Karpas-422 (cell line): ENCODE measurements around the gene PTCD3. TPM values are rescaled to one million over a fixed set of nuclear protein-coding genes. Genes with fewer than 3 reads are reported as not detected.

Experiments used
- DNase-seq: peaks from one replicate; pipeline ENCODE4 v3.0.0-alpha.2; 2015
- H2AFZ ChIP-seq: fragments of 200-600 bp; sonication (generic); 2 replicates; pipeline ENCODE4 v1.6.1; 2014; ENCODE audit warnings: antibody characterized with exemption, low read length, mixed read lengths
- H3K27ac ChIP-seq: fragments of 200-600 bp; sonication (generic); 2 replicates; pipeline ENCODE4 v1.5.1; 2014; ENCODE audit warnings: mild to moderate bottlenecking, low read length, moderate library complexity
- H3K27me3 ChIP-seq: fragments of 200-600 bp; sonication (generic); 2 replicates; pipeline ENCODE4 v1.6.1; 2014; ENCODE audit warnings: low read length, mixed read lengths
- H3K36me3 ChIP-seq: fragments of 200-600 bp; sonication (generic); 2 replicates; pipeline ENCODE4 v1.6.1; 2014; ENCODE audit warnings: low read length, mixed read lengths; ENCODE audit not compliant: insufficient read depth
- H3K4me1 ChIP-seq: fragments of 200-600 bp; sonication (generic); 2 replicates; pipeline ENCODE4 v1.6.1; 2014; ENCODE audit warnings: mild to moderate bottlenecking, low read length, mixed read lengths
- H3K4me2 ChIP-seq: fragments of 200-600 bp; sonication (generic); 2 replicates; pipeline ENCODE4 v1.6.1; 2014; ENCODE audit warnings: low read length, low read depth, mild to moderate bottlenecking; ENCODE audit not compliant: poor library complexity, severe bottlenecking
- H3K4me3 ChIP-seq: fragments of 200-600 bp; sonication (generic); 2 replicates; pipeline ENCODE4 v1.5.1; 2014; ENCODE audit warnings: mild to moderate bottlenecking, antibody characterized with exemption, low read length, mixed read lengths
- H3K79me2 ChIP-seq: fragments of 200-600 bp; sonication (generic); 2 replicates; pipeline ENCODE4 v1.6.1; 2014; ENCODE audit warnings: mild to moderate bottlenecking, low read length, mixed read lengths
- H3K9ac ChIP-seq: fragments of 200-600 bp; sonication (generic); 2 replicates; pipeline ENCODE4 v1.6.0; 2014; ENCODE audit warnings: low read length
- H3K9me2 ChIP-seq: fragments of 200-600 bp; sonication (generic), shearing (Covaris generic); replicated peaks from 2 replicates; pipeline ENCODE4 v1.6.0; 2014; ENCODE audit warnings: mild to moderate bottlenecking, low read length, moderate library complexity; ENCODE audit not compliant: insufficient read depth
- H3K9me3 ChIP-seq: fragments of 300-700, 200-600 bp; sonication (generic); 2 replicates; pipeline ENCODE4 v1.6.1; 2014; ENCODE audit warnings: low read length, mixed read lengths
- H4K20me1 ChIP-seq: fragments of 200-600 bp; sonication (generic); 2 replicates; pipeline ENCODE4 v1.6.1; 2014; ENCODE audit warnings: mild to moderate bottlenecking, antibody characterized with exemption, low read length, low read depth; ENCODE audit not compliant: insufficient read depth
- total RNA-seq: library from RNA; depleted of rRNA; stranded (reverse); fragments of >200 nt; shearing (Covaris generic); gene quantifications from 2 replicates; pipeline ENCODE4 v1.2.3, GENCODE V29; 2014; ENCODE audit warnings: low replicate concordance; rRNA removed

The PTCD3 gene
- total RNA-seq = 248 and 523 TPM in 2 replicates

GRCh38 chr2:86105969-86106945 is at the start of gene PTCD3:
Gene PTCD3 (plus strand): TSS chr2:86106235. CDS start chr2:86106248, 13 bp downstream.
- Histone ChIP-seq H2AFZ (peak within 1 kb of the TSS; percentile 62), H4K20me1 (peaks cover 25% of the 10 kb centered on the region), H3K27me3 (no peaks in the 10 kb centered on the region), H3K4me2 (peak within 1 kb of the TSS; percentile 98), H3K79me2 (peaks cover 98% of the 10 kb centered on the region), H3K4me3 (peak within 1 kb of the TSS; percentile 73), H3K36me3 (peaks cover 58% of the 10 kb centered on the region), H3K9me3 (no peaks in the 10 kb centered on the region), H3K4me1 (peaks cover 31% of the 10 kb centered on the region), H3K9ac (peak within 1 kb of the TSS; percentile 84), H3K27ac (peak within 1 kb of the TSS; percentile 61), H3K9me2 (no peaks in the 10 kb centered on the region)
- DNase-seq = peak; percentile 99

- no peak for DNase-seq
- no peak overlapping the region for H2AFZ ChIP-seq
- H4K20me1 ChIP-seq = 0 out of 2 replicates have a peak, but pooled peaks cover 4% of the 10 kb centered on the region
- H3K4me3 ChIP-seq = no peak overlapping the region
- peaks cover 31% of the 10 kb centered on the region for H3K79me2 ChIP-seq
- no peak overlapping the region for H3K9ac ChIP-seq
- no peaks in the 10 kb centered on the region for H3K9me3 ChIP-seq
- H3K36me3 ChIP-seq = peaks cover 56% of the 10 kb centered on the region
- H3K27me3 ChIP-seq = no peaks in the 10 kb centered on the region
- no peaks in the 10 kb centered on the region for H3K4me1 ChIP-seq
- no peaks in the 10 kb centered on the region for H3K9me2 ChIP-seq
- no peak overlapping the region for H3K27ac ChIP-seq
- H3K4me2 ChIP-seq = no peak overlapping the region
Observed at GRCh38 chr2:86056590-86057331, 49.3 kb upstream of the PTCD3 start.

- Histone ChIP-seq H3K9me2 (no peaks in the 10 kb centered on the region), H4K20me1 (0 out of 2 replicates have a peak, but pooled peaks cover 4% of the 10 kb centered on the region), H3K9ac (no peak overlapping the region), H3K9me3 (no peaks in the 10 kb centered on the region), H3K4me1 (no peaks in the 10 kb centered on the region), H3K36me3 (peaks cover 83% of the 10 kb centered on the region), H3K4me3 (no peak overlapping the region), H3K27ac (no peak overlapping the region), H3K27me3 (no peaks in the 10 kb centered on the region), H3K4me2 (no peak overlapping the region), H2AFZ (no peak overlapping the region), H3K79me2 (peaks cover 47% of the 10 kb centered on the region)
- no peak for DNase-seq
Observed at GRCh38 chr2:86062043-86062442, 44.0 kb upstream of the PTCD3 start.

GRCh38 chr2:86064006-86064405 is 42.0 kb upstream of the PTCD3 start:
- H3K36me3 ChIP-seq = peaks cover 93% of the 10 kb centered on the region

GRCh38 chr2:86065512-86065911 is 40.5 kb upstream of the PTCD3 start:
- no peak overlapping the region for H3K9ac ChIP-seq
- H3K79me2 ChIP-seq = peaks cover 41% of the 10 kb centered on the region
- H3K4me2 ChIP-seq = no peak overlapping the region
- no peaks in the 10 kb centered on the region for H3K4me1 ChIP-seq
- H3K27me3 ChIP-seq = no peaks in the 10 kb centered on the region
- 0 out of 2 replicates have a peak, but pooled peaks cover 1% of the 10 kb centered on the region for H4K20me1 ChIP-seq
- no peak overlapping the region for H3K4me3 ChIP-seq
- H3K36me3 ChIP-seq = peaks cover 94% of the 10 kb centered on the region
- no peaks in the 10 kb centered on the region for H3K9me3 ChIP-seq
- no peaks in the 10 kb centered on the region for H3K9me2 ChIP-seq
- no peak overlapping the region for H3K27ac ChIP-seq
- no peak overlapping the region for H2AFZ ChIP-seq
- DNase-seq = no peak

More at GRCh38 chr2:86064006-86064405, 42.0 kb upstream of the PTCD3 start:
- Histone ChIP-seq H4K20me1 (0 out of 2 replicates have a peak, but pooled peaks cover 4% of the 10 kb centered on the region), H3K27ac (no peak overlapping the region), H3K9me2 (no peaks in the 10 kb centered on the region), H2AFZ (no peak overlapping the region), H3K9me3 (no peaks in the 10 kb centered on the region), H3K79me2 (peaks cover 52% of the 10 kb centered on the region), H3K4me2 (no peak overlapping the region), H3K4me3 (no peak overlapping the region), H3K9ac (no peak overlapping the region), H3K4me1 (no peaks in the 10 kb centered on the region), H3K27me3 (no peaks in the 10 kb centered on the region)
- DNase-seq = no peak

- Histone ChIP-seq H4K20me1 (0 out of 2 replicates have a peak, but pooled peaks cover 4% of the 10 kb centered on the region), H3K4me2 (no peak overlapping the region), H3K27ac (no peak overlapping the region), H3K4me1 (no peaks in the 10 kb centered on the region), H3K9ac (no peak overlapping the region), H3K27me3 (no peaks in the 10 kb centered on the region), H3K4me3 (no peak overlapping the region), H3K36me3 (peaks cover 94% of the 10 kb centered on the region), H3K9me2 (no peaks in the 10 kb centered on the region), H3K9me3 (no peaks in the 10 kb centered on the region), H2AFZ (no peak overlapping the region), H3K79me2 (peaks cover 43% of the 10 kb centered on the region)
- DNase-seq = no peak
Observed at GRCh38 chr2:86066007-86066578, 39.9 kb upstream of the PTCD3 start.

- Histone ChIP-seq H3K36me3 (peaks cover 94% of the 10 kb centered on the region), H3K9ac (no peak overlapping the region), H3K9me2 (no peaks in the 10 kb centered on the region), H3K4me2 (no peak overlapping the region), H3K9me3 (no peaks in the 10 kb centered on the region), H3K27me3 (no peaks in the 10 kb centered on the region), H4K20me1 (0 out of 2 replicates have a peak, but pooled peaks cover 4% of the 10 kb centered on the region), H3K4me1 (0 out of 2 replicates have a peak, but pooled peaks cover under 1% of the 10 kb centered on the region), H2AFZ (no peak overlapping the region), H3K27ac (no peak overlapping the region), H3K79me2 (peaks cover 36% of the 10 kb centered on the region), H3K4me3 (no peak overlapping the region)
- DNase-seq = no peak
Observed at GRCh38 chr2:86066915-86067314, 39.1 kb upstream of the PTCD3 start.
